CD4-positive, alpha-beta memory T cell (primary cell): ENCODE measurements around the gene KCNQ1. TPM values are rescaled to one million over a fixed set of nuclear protein-coding genes. Genes with fewer than 3 reads are reported as not detected.

Source experiments
- CTCF ChIA-PET: fragments of 350-600 bp; sonication (Branson Sonifier 250); formaldehyde crosslinking; loops from one replicate; lab custom pipeline; 2021; ENCODE audit warnings: inconsistent platforms; ENCODE audit not compliant: partially characterized antibody; lab: Charles Lee
- POLR2A ChIA-PET: fragments of 350-600 bp; sonication (Branson Sonifier 250); formaldehyde crosslinking; loops from one replicate; lab custom pipeline; 2021; ENCODE audit not compliant: partially characterized antibody; lab: Charles Lee
- DNase-seq, 5 donors: peaks; one replicate each; pipeline versions ENCODE4 v3.0.0 to v3.0.0-alpha.2; 2020 to 2022; ENCODE audit warnings: mixed read lengths in 1 of 5
- H3K27ac ChIP-seq: one replicate; pipeline ENCODE4 v1.7.0; 2013; ENCODE audit warnings: low read depth, low read length
- H3K27me3 ChIP-seq: 2 replicates; pipeline ENCODE4 v1.7.0; 2013; ENCODE audit warnings: mild to moderate bottlenecking, low read length, moderate library complexity; ENCODE audit not compliant: insufficient read depth
- H3K36me3 ChIP-seq: 2 replicates; pipeline ENCODE4 v1.7.0; 2013; ENCODE audit warnings: mild to moderate bottlenecking, low read length, moderate library complexity; ENCODE audit not compliant: insufficient read depth
- H3K4me1 ChIP-seq: 2 replicates; pipeline ENCODE4 v1.7.0; 2013; ENCODE audit warnings: mild to moderate bottlenecking, low read length, moderate library complexity; ENCODE audit not compliant: insufficient read depth
- H3K4me3 ChIP-seq, 2 donors: one replicate each; pipeline ENCODE4 v1.7.0; 2013; ENCODE audit warnings: low read length in 2 of 2, mild to moderate bottlenecking in 1 of 2
- H3K9me3 ChIP-seq, 2 donors: one replicate each; pipeline ENCODE4 v1.7.0; 2013; ENCODE audit warnings: low read length in 2 of 2, control low read depth in 1 of 2; ENCODE audit not compliant: control insufficient read depth in 1 of 2
- H3K27ac Mint-ChIP-seq, 7 donors: one replicate each; pipeline ENCODE4 v1.8.0; 2020 to 2021; ENCODE audit warnings: mixed read lengths in 7 of 7, mild to moderate bottlenecking in 6 of 7, inconsistent platforms in 3 of 7, moderate library complexity in 3 of 7
- H3K27me3 Mint-ChIP-seq, 2 donors: one replicate each; pipeline ENCODE4 v1.8.0; 2020 to 2021; ENCODE audit warnings: mixed read lengths in 2 of 2
- H3K36me3 Mint-ChIP-seq, 2 donors: one replicate each; pipeline ENCODE4 v1.8.0; 2020 to 2021; ENCODE audit warnings: mixed read lengths in 2 of 2, inconsistent platforms in 1 of 2, mild to moderate bottlenecking in 1 of 2
- H3K4me1 Mint-ChIP-seq, 4 donors: one replicate each; pipeline ENCODE4 v1.8.0; 2020 to 2021; ENCODE audit warnings: mixed read lengths in 4 of 4, mild to moderate bottlenecking in 1 of 4
- H3K4me3 Mint-ChIP-seq, 8 donors: one replicate each; pipeline ENCODE4 v1.8.0; 2020 to 2021; ENCODE audit warnings: mixed read lengths in 8 of 8, mild to moderate bottlenecking in 7 of 8, moderate library complexity in 6 of 8, inconsistent platforms in 3 of 8
- H3K9me3 Mint-ChIP-seq, 8 donors: one replicate each; pipeline ENCODE4 v1.8.0; 2020 to 2021; ENCODE audit warnings: mixed read lengths in 8 of 8, mild to moderate bottlenecking in 5 of 8, inconsistent platforms in 3 of 8, moderate library complexity in 1 of 8
- intact Hi-C: fragments of 100-400 bp; cut with micrococcal nuclease; formaldehyde crosslinking; loops from one replicate; pipeline ENCODE4 v1.15.1; 2023
- polyA plus RNA-seq, 2 donors: library from polyadenylated mRNA; unstranded; fragments of 300-500 nt; fragmentation: Illumina TruSeq; gene quantifications; one replicate each; pipeline ENCODE4 v1.2.3, GENCODE V29; 2021
- total RNA-seq, 2 experiments: library from RNA; stranded (reverse); gene quantifications; one replicate each; pipeline ENCODE4 v1.2.3, GENCODE V29; 2021

KCNQ1 gene
- total and polyA plus RNA-seq, 4 experiments from 2014 or later = 5.4 to 21.7 (median 21.5) TPM

DNA sequence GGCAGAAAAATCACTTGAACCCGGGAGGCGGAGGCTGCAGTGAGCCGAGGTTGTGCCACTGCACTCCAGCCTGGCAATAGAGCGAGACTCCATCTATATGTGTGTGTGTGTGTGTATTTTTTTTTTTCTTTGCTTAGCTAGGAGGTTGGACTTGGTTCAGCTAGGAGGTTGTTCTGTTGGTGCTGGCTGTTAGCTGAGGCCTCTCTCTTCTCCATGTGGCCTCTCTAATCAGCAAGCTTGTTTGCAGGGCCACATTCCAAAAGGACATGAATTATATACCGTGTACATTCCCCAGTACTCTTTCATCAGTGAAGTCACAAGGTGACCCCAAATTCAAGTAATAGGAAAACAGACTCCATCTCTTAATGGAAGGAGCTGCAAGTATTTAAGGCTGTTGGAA lies 322.3 kb downstream of the KCNQ1 start:
- DNase-seq = no peak
- Histone ChIP-seq H3K27ac (no peak overlapping the region), H3K9me3 (no peaks in the 10 kb centered on the region), H3K4me1 (no peaks in the 10 kb centered on the region), H3K27me3 (no peaks in the 10 kb centered on the region), H3K4me3 (no peak overlapping the region), H3K36me3 (no peaks in the 10 kb centered on the region)
- no peaks in the 10 kb centered on the region for H3K27me3 Mint-ChIP-seq
- no peak overlapping the region for H3K27ac Mint-ChIP-seq
- no peak overlapping the region for H3K4me3 Mint-ChIP-seq
- H3K4me1 Mint-ChIP-seq = peaks cover 0 to 11% (median 0%) of the 10 kb centered on the region in 4 donors
- ChIA-PET CTCF (no interaction called here), POLR2A (no interaction called here)
- intact Hi-C loops = no loop called here
- H3K9me3 Mint-ChIP-seq = peaks cover 0 to 2% (median 0%) of the 10 kb centered on the region in 8 donors
- H3K36me3 Mint-ChIP-seq = peaks cover 7 to 8% of the 10 kb centered on the region in 2 donors

DNA sequence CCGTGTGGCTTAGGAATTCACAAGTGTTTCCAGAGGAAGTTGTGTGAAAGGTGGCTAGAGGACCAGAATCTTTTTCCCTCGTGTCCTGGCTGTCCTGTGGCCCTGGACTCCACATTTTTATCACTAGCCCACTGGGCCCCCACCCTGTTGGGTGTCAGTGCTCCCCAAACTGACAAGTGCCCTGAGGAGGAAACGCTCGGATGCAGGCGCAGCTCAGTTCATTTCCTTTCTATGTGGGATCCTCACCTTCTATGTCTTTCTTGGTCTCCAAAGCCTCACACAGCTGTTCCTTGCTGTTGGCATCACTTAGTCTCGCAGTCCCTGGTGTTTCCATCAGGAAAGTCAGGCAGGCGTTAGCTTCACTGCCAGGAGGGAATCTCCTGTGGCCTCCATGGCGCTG lies 323.0 kb downstream of the KCNQ1 start:
- Mint-ChIP-seq H3K36me3 (peaks cover 7% of the 10 kb centered on the region in 2 donors), H3K4me3 (no peak overlapping the region), H3K27me3 (no peaks in the 10 kb centered on the region), H3K27ac (no peak overlapping the region), H3K9me3 (peaks cover 0 to 2% (median 0%) of the 10 kb centered on the region in 8 donors), H3K4me1 (peaks cover 0 to 19% (median 2%) of the 10 kb centered on the region in 4 donors)
- H3K36me3 ChIP-seq = no peaks in the 10 kb centered on the region
- H3K4me1 ChIP-seq = no peaks in the 10 kb centered on the region
- ChIA-PET CTCF (no interaction called here), POLR2A (no interaction called here)
- intact Hi-C loops = no loop called here
- H3K27me3 ChIP-seq = no peaks in the 10 kb centered on the region
- H3K9me3 ChIP-seq = no peaks in the 10 kb centered on the region
- no peak overlapping the region for H3K4me3 ChIP-seq
- no peak overlapping the region for H3K27ac ChIP-seq
- no peak for DNase-seq

DNA sequence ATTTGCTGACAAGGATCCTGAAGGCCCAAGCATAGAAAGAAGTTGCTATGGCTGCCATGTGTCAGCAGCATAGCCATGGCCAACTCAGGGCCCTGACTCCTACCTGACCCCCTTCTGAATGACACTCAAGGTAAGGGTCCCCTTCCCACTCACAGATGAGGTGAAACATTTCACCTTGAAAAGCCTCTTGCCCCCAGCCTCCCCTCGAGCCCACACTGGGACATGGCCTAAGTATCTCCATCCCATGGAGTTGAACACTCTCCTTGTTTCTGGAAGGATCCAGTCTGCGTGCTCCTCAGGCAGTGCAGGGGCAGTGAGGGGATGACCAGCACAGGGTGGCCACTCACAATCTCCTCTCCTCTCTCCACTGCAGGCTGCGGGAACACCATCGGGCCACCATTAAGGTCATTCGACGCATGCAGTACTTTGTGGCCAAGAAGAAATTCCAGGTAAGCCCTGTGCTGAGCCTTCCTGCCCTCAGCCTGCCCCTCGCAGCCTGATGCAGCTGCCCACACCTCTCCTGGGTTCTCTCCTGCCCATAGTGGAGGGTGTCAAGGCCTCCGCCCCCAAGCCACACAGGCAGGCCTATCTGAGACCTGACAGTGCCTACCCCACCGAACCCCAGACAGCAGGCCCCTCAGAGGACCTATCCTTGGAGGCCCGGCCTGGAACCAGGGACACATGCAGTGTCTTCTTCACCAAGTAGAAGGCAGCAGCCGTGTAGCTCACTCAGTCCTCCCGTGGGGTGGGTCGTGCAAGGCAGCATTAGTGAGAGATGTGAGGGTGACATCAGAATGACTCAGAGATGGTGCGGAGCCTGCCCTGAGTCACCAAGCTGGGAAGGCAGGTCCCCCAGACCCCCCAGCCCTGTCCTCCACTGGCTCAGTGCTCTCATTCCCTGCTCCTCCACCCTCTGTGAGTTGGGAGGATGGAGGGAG lies 323.9 kb downstream of the KCNQ1 start:
- Histone ChIP-seq H3K27me3 (no peaks in the 10 kb centered on the region), H3K4me3 (no peak overlapping the region), H3K4me1 (no peaks in the 10 kb centered on the region), H3K36me3 (no peaks in the 10 kb centered on the region), H3K9me3 (no peaks in the 10 kb centered on the region), H3K27ac (no peak overlapping the region)
- H3K4me1 Mint-ChIP-seq = peaks cover 2 to 28% (median 9%) of the 10 kb centered on the region in 4 donors
- DNase-seq = no peak
- no peaks in the 10 kb centered on the region for H3K27me3 Mint-ChIP-seq
- intact Hi-C loops = no loop called here
- POLR2A ChIA-PET = no interaction called here
- H3K9me3 Mint-ChIP-seq = peaks cover 0 to 2% (median 0%) of the 10 kb centered on the region in 8 donors
- H3K36me3 Mint-ChIP-seq = peaks cover 5 to 7% of the 10 kb centered on the region in 2 donors
- CTCF ChIA-PET = no interaction called here
- H3K27ac Mint-ChIP-seq = no peak overlapping the region
- no peak overlapping the region for H3K4me3 Mint-ChIP-seq

DNA sequence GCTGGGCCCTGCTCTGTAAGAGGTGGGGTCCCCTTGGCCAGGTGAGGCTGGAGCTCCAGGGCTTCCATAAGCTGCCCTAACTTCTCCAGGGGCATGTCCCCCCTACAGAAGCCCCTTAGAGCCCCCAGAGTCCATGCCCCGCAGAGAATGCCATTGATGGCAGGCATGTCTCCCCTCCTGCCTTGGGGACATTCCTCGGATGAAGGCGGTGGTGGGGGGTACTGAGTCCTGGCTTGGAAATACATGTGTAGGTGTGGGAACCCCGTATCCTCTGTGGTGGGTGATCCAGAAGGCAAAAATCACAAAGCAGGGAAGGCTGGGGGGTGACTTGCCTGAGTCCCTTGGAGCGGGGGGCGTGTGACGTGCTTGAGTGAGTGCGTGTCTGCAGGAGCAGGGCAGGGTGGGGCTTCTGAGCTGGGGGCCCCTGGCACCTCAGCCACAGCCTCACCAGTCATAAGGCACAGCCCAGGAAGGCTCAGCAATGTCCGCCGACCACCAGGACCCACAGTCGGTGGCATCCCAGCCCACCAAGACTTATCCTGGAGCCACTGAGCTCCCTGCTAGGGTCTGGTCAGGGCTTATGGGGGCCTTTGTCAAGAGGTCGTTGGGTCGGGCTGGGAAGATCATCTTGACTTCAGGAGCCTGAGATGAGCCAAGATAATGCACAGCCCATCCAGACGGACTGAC lies 324.7 kb downstream of the KCNQ1 start:
- Mint-ChIP-seq H3K9me3 (peaks cover 0 to 2% (median 0%) of the 10 kb centered on the region in 8 donors), H3K36me3 (peaks cover 5 to 7% of the 10 kb centered on the region in 2 donors), H3K4me3 (no peak overlapping the region), H3K27me3 (no peaks in the 10 kb centered on the region), H3K4me1 (peaks cover 4 to 36% (median 13%) of the 10 kb centered on the region in 4 donors), H3K27ac (no peak overlapping the region)
- H3K4me1 ChIP-seq = peaks cover 5% of the 10 kb centered on the region
- no peak overlapping the region for H3K4me3 ChIP-seq
- H3K27ac ChIP-seq = no peak overlapping the region
- POLR2A ChIA-PET = no interaction called here
- DNase-seq = no peak
- CTCF ChIA-PET = no interaction called here
- intact Hi-C loops = no loop called here
- no peaks in the 10 kb centered on the region for H3K9me3 ChIP-seq
- no peaks in the 10 kb centered on the region for H3K27me3 ChIP-seq
- H3K36me3 ChIP-seq = no peaks in the 10 kb centered on the region

DNA sequence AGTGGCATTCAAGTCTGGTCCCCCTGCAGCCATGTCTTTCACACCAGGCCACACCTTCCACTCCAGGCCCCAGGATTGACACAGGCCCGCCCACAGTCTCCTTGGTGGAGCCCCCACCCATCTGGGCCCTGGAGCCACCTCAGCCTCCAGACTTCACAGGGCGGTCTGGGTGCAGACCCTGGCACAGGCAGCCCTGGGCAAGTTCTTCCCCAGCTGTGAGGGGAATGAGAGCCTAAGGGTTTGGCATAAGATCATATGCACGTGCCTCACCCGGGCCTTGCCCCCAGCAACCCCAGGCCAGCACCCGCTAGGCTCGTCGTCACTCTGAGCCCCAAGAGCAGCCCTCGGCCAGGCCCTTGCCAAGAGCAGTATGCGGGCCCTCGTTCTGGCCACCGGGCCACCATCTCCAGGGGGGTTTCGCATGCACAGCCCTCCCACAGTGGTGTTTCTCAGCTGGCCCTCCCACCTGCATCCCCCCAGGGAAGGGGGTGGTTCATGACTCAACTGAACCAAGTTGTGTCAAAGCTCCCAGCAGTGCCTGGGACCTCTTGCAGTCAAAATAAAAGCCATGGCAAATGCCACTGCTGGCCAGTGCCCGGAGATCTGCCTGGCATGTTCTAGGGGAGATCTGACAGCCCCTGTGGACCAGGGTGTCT lies 325.4 kb downstream of the KCNQ1 start:
- H3K27me3 ChIP-seq = no peaks in the 10 kb centered on the region
- Mint-ChIP-seq H3K27ac (no peak overlapping the region), H3K27me3 (no peaks in the 10 kb centered on the region), H3K4me1 (peaks cover 9 to 43% (median 17%) of the 10 kb centered on the region in 4 donors), H3K4me3 (no peak overlapping the region), H3K9me3 (peaks cover 0 to 2% (median 0%) of the 10 kb centered on the region in 8 donors), H3K36me3 (peaks cover 5 to 9% of the 10 kb centered on the region in 2 donors)
- H3K36me3 ChIP-seq = no peaks in the 10 kb centered on the region
- POLR2A ChIA-PET = no interaction called here
- no peak overlapping the region for H3K4me3 ChIP-seq
- intact Hi-C loops = no loop called here
- H3K27ac ChIP-seq = no peak overlapping the region
- peaks cover 12% of the 10 kb centered on the region for H3K4me1 ChIP-seq
- no peak for DNase-seq
- CTCF ChIA-PET = no interaction called here
- H3K9me3 ChIP-seq = no peaks in the 10 kb centered on the region

DNA sequence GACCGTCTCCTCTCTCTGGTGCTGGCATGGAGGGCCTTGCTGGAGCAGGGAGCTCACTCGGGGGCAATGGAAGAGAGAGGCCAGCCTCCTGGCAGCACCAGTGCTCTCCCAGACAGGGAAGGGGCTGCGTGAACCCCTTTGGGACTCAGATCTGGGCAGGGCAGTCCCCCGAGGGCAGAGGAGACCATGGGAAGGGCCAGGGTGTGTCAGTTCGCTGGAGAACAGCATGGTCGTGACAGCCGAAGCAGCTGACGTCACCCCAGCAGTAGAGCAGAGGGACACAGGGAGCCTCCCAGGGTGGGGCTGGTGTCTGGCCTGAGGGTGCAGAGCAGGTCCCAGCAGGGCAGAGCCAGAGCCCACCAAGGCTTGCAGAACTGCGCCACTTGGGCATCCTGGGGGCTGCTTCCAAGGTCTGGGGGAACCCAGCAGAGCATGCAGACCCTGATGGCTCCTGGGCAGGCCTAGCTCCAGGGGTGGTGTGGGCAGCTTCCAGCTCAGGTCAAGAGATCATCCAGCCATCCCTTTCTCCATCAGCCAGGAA lies 326.0 kb downstream of the KCNQ1 start:
- no peak for DNase-seq
- Histone ChIP-seq H3K27ac (no peak overlapping the region), H3K4me3 (no peak overlapping the region), H3K36me3 (no peaks in the 10 kb centered on the region), H3K9me3 (no peaks in the 10 kb centered on the region), H3K4me1 (peaks cover 12% of the 10 kb centered on the region), H3K27me3 (no peaks in the 10 kb centered on the region)
- ChIA-PET CTCF (no interaction called here), POLR2A (no interaction called here)
- Mint-ChIP-seq H3K27ac (no peak overlapping the region), H3K4me1 (peaks cover 9 to 44% (median 17%) of the 10 kb centered on the region in 4 donors), H3K27me3 (no peaks in the 10 kb centered on the region), H3K9me3 (peaks cover 0 to 2% (median 0%) of the 10 kb centered on the region in 8 donors), H3K4me3 (no peak overlapping the region), H3K36me3 (peaks cover 5 to 7% of the 10 kb centered on the region in 2 donors)
- intact Hi-C loops = no loop called here
